HepG2 (cell line): ENCODE measurements around the gene IL17D.

Source experiments
- CTCF ChIP-seq: sonication (generic); formaldehyde crosslinking; IDR thresholded peaks from 2 replicates; pipeline ENCODE4 v1.5.0; 2020; ENCODE audit warnings: mild to moderate bottlenecking, missing genetic modification reagents, moderate library complexity
- EP300 ChIP-seq, 3 experiments: sonication (generic) in 1 of 3; formaldehyde crosslinking in 1 of 3; IDR thresholded peaks; 2 replicates each; pipeline versions ENCODE4 v1.5.1 to v1.6.1; 2011 to 2020; ENCODE audit warnings: low read depth in 2 of 3, low read length in 2 of 3, borderline replicate concordance in 1 of 3, improper control_type of control experiment in 1 of 3, mild to moderate bottlenecking in 1 of 3, missing genetic modification reagents in 1 of 3, moderate library complexity in 1 of 3
- FOXK1 ChIP-seq: sonication (generic); formaldehyde crosslinking; IDR thresholded peaks from 2 replicates; pipeline ENCODE4 v1.4.0; 2020; ENCODE audit warnings: low read depth, missing genetic modification reagents, borderline replicate concordance
- HNRNPH1 ChIP-seq: fragments of 200-400 bp; formaldehyde crosslinking; optimal IDR thresholded peaks from 2 replicates; pipeline ENCODE3; 2017; ENCODE audit warnings: mild to moderate bottlenecking, low read depth, low read length
- HNRNPUL1 ChIP-seq: fragments of 200-400 bp; formaldehyde crosslinking; IDR thresholded peaks from 2 replicates; pipeline ENCODE4 v1.6.1; 2017; ENCODE audit warnings: low read depth, mild to moderate bottlenecking, low read length, moderate library complexity
- IKZF1 ChIP-seq: fragments of 450-650 bp; IDR thresholded peaks from 2 replicates; pipeline ENCODE4 v1.7.1; 2016
- PHF8 ChIP-seq: sonication (generic); formaldehyde crosslinking; IDR thresholded peaks from 2 replicates; pipeline ENCODE4 v1.5.0; 2020; ENCODE audit warnings: missing genetic modification reagents
- SMC3 ChIP-seq: IDR thresholded peaks from 2 replicates; pipeline ENCODE4 v1.6.1; 2011; ENCODE audit warnings: low read length, improper control_type of control experiment
- TAF1 ChIP-seq: sonication (generic); formaldehyde crosslinking; IDR thresholded peaks from 2 replicates; pipeline ENCODE4 v1.4.0; 2020; ENCODE audit warnings: missing genetic modification reagents
- ZBTB7A ChIP-seq: sonication (generic); formaldehyde crosslinking; IDR thresholded peaks from 2 replicates; pipeline ENCODE4 v1.8.0; 2022; ENCODE audit warnings: mild to moderate bottlenecking, missing genetic modification reagents
- ZMYM4 ChIP-seq: sonication (generic); formaldehyde crosslinking; IDR thresholded peaks from 2 replicates; pipeline ENCODE4 v1.8.1; 2023; ENCODE audit warnings: mild to moderate bottlenecking, missing genetic modification reagents
- ZNF646 ChIP-seq: sonication (generic); formaldehyde crosslinking; IDR thresholded peaks from 2 replicates; pipeline ENCODE4 v1.9.0; 2021; ENCODE audit warnings: mild to moderate bottlenecking, missing genetic modification reagents
- TF ChIP-seq, protein P1 (sequence below): sonication (generic); formaldehyde crosslinking; IDR thresholded peaks from 2 replicates; pipeline ENCODE4; 2020; ENCODE audit warnings: missing genetic modification reagents, mild to moderate bottlenecking, borderline replicate concordance
- TF ChIP-seq, protein P2 (sequence below): sonication (generic); formaldehyde crosslinking; conservative IDR thresholded peaks from 2 replicates; pipeline ENCODE4 v1.8.1; 2023; ENCODE audit warnings: missing genetic modification reagents

DNA sequence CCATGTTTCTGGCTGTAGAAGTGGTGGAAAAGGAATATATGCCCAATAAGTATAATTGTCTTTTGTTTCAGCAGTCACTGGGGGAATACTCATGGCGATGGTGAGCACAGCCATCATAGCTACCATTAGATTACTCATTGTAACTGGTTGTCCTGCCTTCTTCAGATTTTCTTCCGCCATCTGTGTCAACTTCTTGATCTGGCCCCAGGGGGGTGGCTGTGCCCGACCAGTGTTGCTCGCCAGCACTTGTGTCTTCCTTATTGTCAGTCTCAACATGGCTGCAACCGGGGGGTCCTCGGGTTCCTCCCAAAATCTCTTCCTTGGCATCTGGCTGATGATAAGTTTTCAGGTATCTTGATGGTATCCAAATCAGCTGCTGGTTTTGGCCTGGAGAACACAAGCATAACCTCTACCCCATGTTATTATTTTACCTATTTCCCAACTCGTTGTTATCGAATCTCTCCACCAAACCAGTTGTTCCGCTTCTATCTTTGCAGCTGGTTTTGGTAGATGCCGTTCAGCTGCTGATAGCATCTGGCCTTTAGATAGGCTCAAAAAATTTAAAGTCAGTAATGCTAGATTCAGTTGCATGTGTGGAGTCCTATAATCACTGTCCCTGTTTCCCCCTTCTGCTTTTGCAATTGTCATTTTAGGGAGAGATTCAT is 23.0 kb upstream of the IL17D start:
- TF ChIP-seq ZBTB7A (CRISPR knock-in tag) (no peak), IKZF1 (no peak), ZNF646 (CRISPR knock-in tag) (no peak), HNRNPH1 (no peak), HNRNPUL1 (no peak), TAF1 (CRISPR knock-in tag) (no peak), ZMYM4 (CRISPR knock-in tag) (no peak), CTCF (CRISPR knock-in tag) (no peak), EP300 (IDR thresholded peaks at IDR 0.05; ENCODE audit: low read depth in 2 of 2, low read length in 2 of 2) (no peak), EP300 (CRISPR knock-in tag; IDR thresholded peaks at IDR 0.05; ENCODE audit: borderline replicate concordance) (no peak), SMC3 (no peak), PHF8 (no peak), FOXK1 (CRISPR knock-in tag) (no peak)
- TF ChIP-seq, protein P1, sequence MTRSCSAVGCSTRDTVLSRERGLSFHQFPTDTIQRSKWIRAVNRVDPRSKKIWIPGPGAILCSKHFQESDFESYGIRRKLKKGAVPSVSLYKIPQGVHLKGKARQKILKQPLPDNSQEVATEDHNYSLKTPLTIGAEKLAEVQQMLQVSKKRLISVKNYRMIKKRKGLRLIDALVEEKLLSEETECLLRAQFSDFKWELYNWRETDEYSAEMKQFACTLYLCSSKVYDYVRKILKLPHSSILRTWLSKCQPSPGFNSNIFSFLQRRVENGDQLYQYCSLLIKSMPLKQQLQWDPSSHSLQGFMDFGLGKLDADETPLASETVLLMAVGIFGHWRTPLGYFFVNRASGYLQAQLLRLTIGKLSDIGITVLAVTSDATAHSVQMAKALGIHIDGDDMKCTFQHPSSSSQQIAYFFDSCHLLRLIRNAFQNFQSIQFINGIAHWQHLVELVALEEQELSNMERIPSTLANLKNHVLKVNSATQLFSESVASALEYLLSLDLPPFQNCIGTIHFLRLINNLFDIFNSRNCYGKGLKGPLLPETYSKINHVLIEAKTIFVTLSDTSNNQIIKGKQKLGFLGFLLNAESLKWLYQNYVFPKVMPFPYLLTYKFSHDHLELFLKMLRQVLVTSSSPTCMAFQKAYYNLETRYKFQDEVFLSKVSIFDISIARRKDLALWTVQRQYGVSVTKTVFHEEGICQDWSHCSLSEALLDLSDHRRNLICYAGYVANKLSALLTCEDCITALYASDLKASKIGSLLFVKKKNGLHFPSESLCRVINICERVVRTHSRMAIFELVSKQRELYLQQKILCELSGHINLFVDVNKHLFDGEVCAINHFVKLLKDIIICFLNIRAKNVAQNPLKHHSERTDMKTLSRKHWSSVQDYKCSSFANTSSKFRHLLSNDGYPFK (CRISPR knock-in tag): no peak
- TF ChIP-seq, protein P2, sequence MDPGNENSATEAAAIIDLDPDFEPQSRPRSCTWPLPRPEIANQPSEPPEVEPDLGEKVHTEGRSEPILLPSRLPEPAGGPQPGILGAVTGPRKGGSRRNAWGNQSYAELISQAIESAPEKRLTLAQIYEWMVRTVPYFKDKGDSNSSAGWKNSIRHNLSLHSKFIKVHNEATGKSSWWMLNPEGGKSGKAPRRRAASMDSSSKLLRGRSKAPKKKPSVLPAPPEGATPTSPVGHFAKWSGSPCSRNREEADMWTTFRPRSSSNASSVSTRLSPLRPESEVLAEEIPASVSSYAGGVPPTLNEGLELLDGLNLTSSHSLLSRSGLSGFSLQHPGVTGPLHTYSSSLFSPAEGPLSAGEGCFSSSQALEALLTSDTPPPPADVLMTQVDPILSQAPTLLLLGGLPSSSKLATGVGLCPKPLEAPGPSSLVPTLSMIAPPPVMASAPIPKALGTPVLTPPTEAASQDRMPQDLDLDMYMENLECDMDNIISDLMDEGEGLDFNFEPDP (CRISPR knock-in tag): no peak
